Adrenal gland (tissue), 5 donors: Measurements from ENCODE around the gene WWOX.

Source experiments
- POLR2A ChIP-seq, 2 donors: fragments of 450-650 bp; IDR thresholded peaks; one replicate each; pipeline ENCODE4 v1.6.1; 2017; ENCODE audit warnings: antibody characterized with exemption in 2 of 2, mild to moderate bottlenecking in 2 of 2, moderate library complexity in 1 of 2
- TF ChIP-seq, protein P1 (sequence below), 6 experiments: fragments of 450-650 bp in 4 of 6; fragments of 200-600 bp in 2 of 6; sonication (generic) in 1 of 6; IDR thresholded peaks; 1 replicate in 5 of 6; 2 replicates in 1 of 6; pipeline versions ENCODE4 v1.5.1 to v1.8.0; 2016 to 2021; ENCODE audit warnings: antibody characterized with exemption in 6 of 6, mild to moderate bottlenecking in 2 of 6, moderate library complexity in 1 of 6
- donor health status: DM: no; HTN: no; CAD: no.

DNA sequence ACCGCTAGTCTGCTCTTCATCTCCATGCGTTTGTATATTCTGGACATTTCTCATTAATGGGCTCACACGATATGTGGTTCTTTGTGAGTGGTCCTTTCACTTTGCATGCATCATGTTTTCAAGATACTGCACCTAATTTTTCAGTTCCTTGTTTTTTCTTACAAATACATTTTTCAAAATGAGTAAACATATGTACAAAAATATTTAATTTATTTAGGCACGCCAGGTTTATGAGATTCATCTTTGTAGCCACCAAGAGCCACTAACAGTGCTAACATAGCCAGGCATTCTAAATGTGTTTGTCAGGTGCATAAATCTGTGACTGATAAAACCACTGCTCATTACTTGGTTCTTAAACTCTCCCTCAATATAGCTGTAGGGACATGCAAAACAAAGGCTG, 375.3 kb downstream of the WWOX start:
- TF ChIP-seq, protein P1, sequence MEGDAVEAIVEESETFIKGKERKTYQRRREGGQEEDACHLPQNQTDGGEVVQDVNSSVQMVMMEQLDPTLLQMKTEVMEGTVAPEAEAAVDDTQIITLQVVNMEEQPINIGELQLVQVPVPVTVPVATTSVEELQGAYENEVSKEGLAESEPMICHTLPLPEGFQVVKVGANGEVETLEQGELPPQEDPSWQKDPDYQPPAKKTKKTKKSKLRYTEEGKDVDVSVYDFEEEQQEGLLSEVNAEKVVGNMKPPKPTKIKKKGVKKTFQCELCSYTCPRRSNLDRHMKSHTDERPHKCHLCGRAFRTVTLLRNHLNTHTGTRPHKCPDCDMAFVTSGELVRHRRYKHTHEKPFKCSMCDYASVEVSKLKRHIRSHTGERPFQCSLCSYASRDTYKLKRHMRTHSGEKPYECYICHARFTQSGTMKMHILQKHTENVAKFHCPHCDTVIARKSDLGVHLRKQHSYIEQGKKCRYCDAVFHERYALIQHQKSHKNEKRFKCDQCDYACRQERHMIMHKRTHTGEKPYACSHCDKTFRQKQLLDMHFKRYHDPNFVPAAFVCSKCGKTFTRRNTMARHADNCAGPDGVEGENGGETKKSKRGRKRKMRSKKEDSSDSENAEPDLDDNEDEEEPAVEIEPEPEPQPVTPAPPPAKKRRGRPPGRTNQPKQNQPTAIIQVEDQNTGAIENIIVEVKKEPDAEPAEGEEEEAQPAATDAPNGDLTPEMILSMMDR (IDR thresholded peaks at IDR 0.05) = no peak
- no peak for TF ChIP-seq POLR2A (IDR thresholded peaks at IDR 0.05)
